Measurements from ENCODE around the gene TMEM135.
"Not testable (repeated sequence)": the region's sequence is repeated elsewhere in the genome, so short reads cannot be mapped to it uniquely, and the experiment has no call there.

The TMEM135 gene

GRCh38 chr11:87256694-87257340, 219.1 kb downstream of the TMEM135 start:
- Histone ChIP-seq H3K4me2 (no peak overlapping the region), H3K27me3 (no peaks in the 10 kb centered on the region), H4K20me1 (no peaks in the 10 kb centered on the region), H3K36me3 (0 out of 2 replicates have a peak, but pooled peaks cover 4% of the 10 kb centered on the region), H3K4me3 (no peak overlapping the region), H3K9me3 (no peaks in the 10 kb centered on the region), H3K27ac (no peak overlapping the region), H3K4me1 (no peaks in the 10 kb centered on the region), H3K9ac (no peak overlapping the region)
- no peak for TF ChIP-seq Cebpa-rat (IDR thresholded peaks at IDR 0.05)

DNA sequence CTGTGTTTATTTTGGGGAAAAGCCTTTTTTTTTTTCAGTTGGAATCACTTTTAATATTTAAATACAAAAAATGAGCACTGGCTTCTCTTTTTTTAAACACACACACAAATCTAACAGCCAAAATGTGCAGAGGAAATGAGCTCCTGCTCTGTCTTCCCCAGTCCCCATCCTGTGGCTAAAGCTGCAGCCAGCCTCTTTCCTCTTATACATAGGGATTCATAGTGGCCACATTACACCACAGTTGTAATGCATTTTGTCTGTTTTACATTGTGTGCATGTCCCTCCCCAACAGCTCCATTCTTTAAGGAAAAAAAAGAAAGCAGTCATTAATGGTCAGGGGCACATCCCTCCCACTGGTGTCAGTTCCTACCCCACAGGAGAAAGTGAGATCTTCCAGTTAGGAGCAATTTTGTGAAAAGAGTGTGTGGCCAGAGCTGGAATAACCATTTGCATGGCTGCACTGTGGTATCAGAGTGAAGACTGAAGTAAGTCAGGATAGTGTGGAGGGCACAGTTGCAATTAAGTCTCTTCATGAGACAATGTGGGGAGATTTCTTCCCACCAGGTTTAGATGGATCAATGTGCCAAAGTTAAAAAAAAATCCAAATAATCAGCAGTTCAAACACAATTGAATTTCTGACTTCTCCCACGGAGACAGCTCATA, 220.6 kb downstream of the TMEM135 start:
- H3K9me3 ChIP-seq = no peaks in the 10 kb centered on the region
- no peak overlapping the region for H3K9ac ChIP-seq
- 0 out of 2 replicates have a peak, but pooled peaks cover 4% of the 10 kb centered on the region for H3K36me3 ChIP-seq
- no peaks in the 10 kb centered on the region for H4K20me1 ChIP-seq
- no peaks in the 10 kb centered on the region for H3K27me3 ChIP-seq
- no peak overlapping the region for H3K4me2 ChIP-seq
- H3K4me3 ChIP-seq = no peak overlapping the region
- no peaks in the 10 kb centered on the region for H3K4me1 ChIP-seq
- no peak for TF ChIP-seq Cebpa-rat (IDR thresholded peaks at IDR 0.05)
- no peak overlapping the region for H3K27ac ChIP-seq

- Histone ChIP-seq H3K9ac (no peak overlapping the region), H4K20me1 (no peaks in the 10 kb centered on the region), H3K4me2 (no peak overlapping the region), H3K36me3 (0 out of 2 replicates have a peak, but pooled peaks cover 4% of the 10 kb centered on the region), H3K4me3 (no peak overlapping the region), H3K27ac (no peak overlapping the region), H3K4me1 (no peaks in the 10 kb centered on the region), H3K9me3 (no peaks in the 10 kb centered on the region), H3K27me3 (no peaks in the 10 kb centered on the region)
- TF ChIP-seq Cebpa-rat (IDR thresholded peaks at IDR 0.05) = no peak
Measured at GRCh38 chr11:87259736-87260135, 222.0 kb downstream of the TMEM135 start.

DNA sequence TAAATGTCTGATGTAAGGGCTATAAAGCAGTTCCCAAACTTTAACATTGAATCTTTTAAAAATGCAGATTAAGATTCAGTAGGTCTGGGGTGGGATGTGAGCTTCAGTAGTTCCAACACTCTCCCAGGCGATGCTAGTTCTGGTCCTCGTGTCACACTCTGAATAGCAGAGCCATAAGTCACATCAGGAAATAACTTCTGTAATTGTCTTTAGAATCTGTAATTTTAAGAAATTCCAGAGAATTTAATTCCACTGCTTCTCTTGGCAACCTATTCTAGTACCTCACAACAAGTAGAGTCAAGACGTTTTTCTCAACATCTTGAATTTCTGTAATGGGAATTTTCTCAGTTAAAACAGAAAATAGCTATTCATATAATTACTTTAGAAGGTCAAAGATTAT, 223.1 kb downstream of the TMEM135 start:
- Histone ChIP-seq H3K36me3 (0 out of 2 replicates have a peak, but pooled peaks cover 4% of the 10 kb centered on the region), H3K4me1 (no peaks in the 10 kb centered on the region), H3K27me3 (no peaks in the 10 kb centered on the region), H3K9me3 (no peaks in the 10 kb centered on the region), H3K27ac (no peak overlapping the region), H3K4me2 (no peak overlapping the region), H3K4me3 (no peak overlapping the region), H3K9ac (no peak overlapping the region), H4K20me1 (no peaks in the 10 kb centered on the region)
- no peak for TF ChIP-seq Cebpa-rat (IDR thresholded peaks at IDR 0.05)

DNA sequence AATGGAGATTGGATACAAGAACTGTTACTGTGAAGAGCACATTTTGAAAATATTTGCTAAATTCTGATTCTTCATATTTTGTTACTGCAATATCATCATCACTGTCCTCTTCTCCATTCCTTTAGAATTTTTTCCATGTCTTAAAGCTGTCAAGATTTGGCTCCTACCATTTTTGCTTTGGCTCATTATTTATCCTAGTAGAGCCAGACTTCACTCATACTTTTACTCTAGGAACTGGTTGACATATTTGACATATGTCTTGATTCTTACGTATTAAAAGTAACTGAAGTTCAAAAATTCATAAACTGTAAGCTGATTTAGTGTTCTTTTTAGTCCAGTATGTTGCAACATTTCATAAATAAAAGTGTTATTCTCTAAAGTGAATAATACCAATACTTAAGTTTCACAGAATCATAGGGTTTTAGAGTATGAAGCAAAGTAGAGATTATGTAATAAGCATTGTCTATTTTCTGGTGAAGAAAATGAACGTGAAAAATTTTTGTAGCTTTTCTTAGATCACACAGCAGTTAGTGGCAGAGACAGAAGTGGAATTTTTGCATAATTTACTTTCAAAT, 225.6 kb downstream of the TMEM135 start:
- no peaks in the 10 kb centered on the region for H3K9me3 ChIP-seq
- H3K4me1 ChIP-seq = no peaks in the 10 kb centered on the region
- no peak for TF ChIP-seq Cebpa-rat (IDR thresholded peaks at IDR 0.05)
- 0 out of 2 replicates have a peak, but pooled peaks cover 4% of the 10 kb centered on the region for H3K36me3 ChIP-seq
- no peak overlapping the region for H3K27ac ChIP-seq
- H3K4me2 ChIP-seq = no peak overlapping the region
- no peak overlapping the region for H3K9ac ChIP-seq
- H3K4me3 ChIP-seq = no peak overlapping the region
- no peaks in the 10 kb centered on the region for H3K27me3 ChIP-seq
- no peaks in the 10 kb centered on the region for H4K20me1 ChIP-seq

- no peaks in the 10 kb centered on the region for H3K9me3 ChIP-seq
- H3K27me3 ChIP-seq = no peaks in the 10 kb centered on the region
- no peaks in the 10 kb centered on the region for H4K20me1 ChIP-seq
- no peak overlapping the region for H3K27ac ChIP-seq
- H3K4me2 ChIP-seq = no peak overlapping the region
- H3K4me1 ChIP-seq = no peaks in the 10 kb centered on the region
- no peak overlapping the region for H3K9ac ChIP-seq
- 0 out of 2 replicates have a peak, but pooled peaks cover 2% of the 10 kb centered on the region for H3K36me3 ChIP-seq
- no peak for TF ChIP-seq Cebpa-rat (IDR thresholded peaks at IDR 0.05)
- H3K4me3 ChIP-seq = no peak overlapping the region
Measured at GRCh38 chr11:87263979-87264378, 226.2 kb downstream of the TMEM135 start.

GRCh38 chr11:87265132-87265531, 227.4 kb downstream of the TMEM135 start:
- Histone ChIP-seq H3K4me2 (no peak overlapping the region), H4K20me1 (no peaks in the 10 kb centered on the region), H3K36me3 (no peaks in the 10 kb centered on the region), H3K27me3 (no peaks in the 10 kb centered on the region), H3K9ac (no peak overlapping the region), H3K27ac (no peak overlapping the region), H3K9me3 (no peaks in the 10 kb centered on the region), H3K4me3 (no peak overlapping the region), H3K4me1 (no peaks in the 10 kb centered on the region)
- no peak for TF ChIP-seq Cebpa-rat (IDR thresholded peaks at IDR 0.05)

- no peaks in the 10 kb centered on the region for H3K9me3 ChIP-seq
- H3K36me3 ChIP-seq = no peaks in the 10 kb centered on the region
- TF ChIP-seq Cebpa-rat (IDR thresholded peaks at IDR 0.05) = no peak
- no peaks in the 10 kb centered on the region for H3K27me3 ChIP-seq
- H3K4me1 ChIP-seq = no peaks in the 10 kb centered on the region
- H4K20me1 ChIP-seq = no peaks in the 10 kb centered on the region
- H3K4me2 ChIP-seq = no peak overlapping the region
- no peak overlapping the region for H3K9ac ChIP-seq
- no peak overlapping the region for H3K27ac ChIP-seq
- no peak overlapping the region for H3K4me3 ChIP-seq
Measured at GRCh38 chr11:87265979-87266378, 228.2 kb downstream of the TMEM135 start.

- Histone ChIP-seq H3K9ac (no peak overlapping the region), H3K27me3 (no peaks in the 10 kb centered on the region), H4K20me1 (no peaks in the 10 kb centered on the region), H3K4me3 (no peak overlapping the region), H3K4me2 (no peak overlapping the region), H3K4me1 (no peaks in the 10 kb centered on the region), H3K9me3 (no peaks in the 10 kb centered on the region), H3K27ac (no peak overlapping the region), H3K36me3 (no peaks in the 10 kb centered on the region)
- no peak for TF ChIP-seq Cebpa-rat (IDR thresholded peaks at IDR 0.05)
Measured at GRCh38 chr11:87266751-87267150, 229.0 kb downstream of the TMEM135 start.

GRCh38 chr11:87271951-87272350, 234.2 kb downstream of the TMEM135 start:
- not testable (repeated sequence) for H3K9me3 ChIP-seq, H3K27me3 ChIP-seq, H3K27ac ChIP-seq, H3K4me3 ChIP-seq, H3K4me2 ChIP-seq, H3K4me1 ChIP-seq, H4K20me1 ChIP-seq, H3K9ac ChIP-seq, H3K36me3 ChIP-seq

Measured in BLaER1 (cell line).